HG03175 (cell line): ENCODE measurements around the gene ATG14.

Source experiments
- ATAC-seq: cut with Tn5 transposase; IDR thresholded peaks from one replicate; pipeline ENCODE4 v1.9.1; 2021; ENCODE audit warnings: mild to moderate bottlenecking, moderate library complexity; ENCODE audit not compliant: unreplicated experiment

ATG14 gene

DNA sequence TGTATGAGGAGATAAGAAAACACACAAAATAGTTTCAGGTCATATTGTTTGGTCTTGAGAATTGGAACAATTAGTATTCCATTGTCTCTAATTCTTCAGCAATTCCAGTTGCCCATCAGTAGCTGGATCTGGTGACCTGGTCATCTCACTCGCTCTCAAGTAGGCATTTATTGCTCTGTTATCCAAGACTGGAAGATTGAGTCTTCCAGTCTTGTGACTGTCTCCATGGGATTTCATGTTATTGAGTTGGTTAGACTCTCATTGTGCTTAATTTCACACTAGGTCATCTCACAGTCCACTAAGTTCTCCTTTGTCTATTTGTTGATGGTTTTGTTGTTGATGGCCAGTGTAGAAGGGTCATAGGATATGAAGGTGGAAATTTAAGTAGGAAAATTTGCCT is 92.9 kb downstream of the ATG14 start:
- ATAC-seq, result no peak

- ATAC-seq, result no peak
Observed at GRCh38 chr14:55317542-55318306, 93.9 kb downstream of the ATG14 start.

DNA sequence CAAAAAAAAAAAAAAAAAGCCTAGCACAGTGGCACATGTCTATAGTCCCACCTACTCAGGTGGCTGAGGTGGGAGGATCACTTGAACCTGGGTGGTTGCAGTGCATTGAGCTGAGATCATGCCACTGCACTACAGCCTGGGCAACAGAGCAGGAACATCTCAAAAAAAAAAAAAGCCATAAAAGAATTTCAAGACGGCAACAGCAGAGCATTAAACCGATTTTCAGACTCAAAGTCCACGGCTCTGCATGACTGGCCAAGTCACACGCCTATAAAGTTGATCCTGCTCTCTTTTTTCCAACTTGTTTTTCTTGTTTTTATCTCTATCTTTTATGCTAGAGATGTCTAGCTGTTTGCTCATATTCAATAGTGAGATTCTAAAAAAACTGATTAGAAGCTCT is 95.1 kb downstream of the ATG14 start:
- no peak for ATAC-seq
